Adipocyte (in vitro differentiated cells): ENCODE measurements around the gene RPUSD3.
"Not testable (repeated sequence)": the region's sequence is repeated elsewhere in the genome, so short reads cannot be mapped to it uniquely, and the experiment has no call there.

Experiments used
- DNase-seq: peaks from one replicate; pipeline ENCODE4 v3.0.0-alpha.2; 2015; ENCODE audit warnings: low read depth
- H3K27me3 ChIP-seq: replicated peaks from 2 replicates; pipeline ENCODE4 v1.7.0; 2013; ENCODE audit warnings: mild to moderate bottlenecking, low read length, moderate library complexity; ENCODE audit not compliant: control insufficient read depth, insufficient read depth
- H3K36me3 ChIP-seq: 2 replicates; pipeline ENCODE4 v1.7.0; 2013; ENCODE audit warnings: low read length, mild to moderate bottlenecking, moderate library complexity; ENCODE audit not compliant: control insufficient read depth, insufficient read depth, severe bottlenecking
- H3K4me1 ChIP-seq: 2 replicates; pipeline ENCODE4 v1.7.0; 2013; ENCODE audit warnings: mild to moderate bottlenecking, low read length, moderate library complexity; ENCODE audit not compliant: control insufficient read depth, insufficient read depth
- H3K4me3 ChIP-seq: 2 replicates; pipeline ENCODE4 v1.7.0; 2013; ENCODE audit warnings: mild to moderate bottlenecking, low read length, moderate library complexity
- H3K9ac ChIP-seq: 2 replicates; pipeline ENCODE4 v1.7.0; 2013; ENCODE audit warnings: mild to moderate bottlenecking, low read length, moderate library complexity
- H3K9me3 ChIP-seq: 2 replicates; pipeline ENCODE4 v1.7.0; 2013; ENCODE audit warnings: mild to moderate bottlenecking, low read length, moderate library complexity; ENCODE audit not compliant: control insufficient read depth

The RPUSD3 gene

DNA sequence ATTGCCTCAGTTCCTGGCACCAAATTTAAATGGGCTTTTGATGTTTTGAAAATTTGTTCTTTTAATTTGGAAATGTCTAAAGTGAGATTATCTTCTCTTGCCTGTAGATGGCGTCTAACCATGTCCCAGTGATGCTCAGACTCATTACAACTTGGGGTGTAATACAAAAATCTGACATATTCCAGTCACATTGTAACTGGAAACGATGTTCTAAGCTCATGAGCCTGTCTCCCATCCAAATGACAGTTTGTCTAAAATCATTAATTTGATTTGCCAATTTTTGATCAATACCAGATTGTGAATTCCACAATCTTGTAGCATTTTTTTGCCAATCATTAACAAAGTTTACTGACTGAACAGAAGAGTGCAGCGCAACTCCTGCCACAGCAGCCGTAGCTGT, 5.1 kb upstream of the RPUSD3 start:
- peaks cover 28% of the 10 kb centered on the region for H3K4me1 ChIP-seq
- not testable (repeated sequence) for H3K27me3 ChIP-seq, H3K9me3 ChIP-seq, H3K36me3 ChIP-seq, H3K4me3 ChIP-seq
- H3K9ac ChIP-seq: peak overlapping the region; percentile 54
- DNase-seq: peak; percentile 75

DNA sequence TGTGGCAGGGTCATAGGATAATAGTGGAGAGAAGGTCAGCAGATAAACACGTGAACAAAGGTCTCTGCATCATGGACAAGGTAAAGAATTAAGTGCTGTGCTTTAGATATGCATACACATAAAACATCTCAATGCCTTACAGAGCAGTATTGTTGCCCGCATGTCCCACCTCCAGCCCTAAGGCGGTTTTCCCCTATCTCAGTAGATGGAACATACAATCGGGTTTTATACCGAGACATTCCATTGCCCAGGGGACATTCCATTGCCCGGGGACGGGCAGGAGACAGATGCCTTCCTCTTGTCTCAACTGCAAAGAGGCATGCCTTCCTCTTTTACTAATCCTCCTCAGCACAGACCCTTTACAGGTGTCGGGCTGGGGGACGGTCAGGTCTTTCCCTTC, 4.1 kb upstream of the RPUSD3 start:
- not testable (repeated sequence) for DNase-seq, H3K9ac ChIP-seq, H3K9me3 ChIP-seq, H3K4me3 ChIP-seq, H3K27me3 ChIP-seq, H3K36me3 ChIP-seq
- peaks cover 29% of the 10 kb centered on the region for H3K4me1 ChIP-seq

DNA sequence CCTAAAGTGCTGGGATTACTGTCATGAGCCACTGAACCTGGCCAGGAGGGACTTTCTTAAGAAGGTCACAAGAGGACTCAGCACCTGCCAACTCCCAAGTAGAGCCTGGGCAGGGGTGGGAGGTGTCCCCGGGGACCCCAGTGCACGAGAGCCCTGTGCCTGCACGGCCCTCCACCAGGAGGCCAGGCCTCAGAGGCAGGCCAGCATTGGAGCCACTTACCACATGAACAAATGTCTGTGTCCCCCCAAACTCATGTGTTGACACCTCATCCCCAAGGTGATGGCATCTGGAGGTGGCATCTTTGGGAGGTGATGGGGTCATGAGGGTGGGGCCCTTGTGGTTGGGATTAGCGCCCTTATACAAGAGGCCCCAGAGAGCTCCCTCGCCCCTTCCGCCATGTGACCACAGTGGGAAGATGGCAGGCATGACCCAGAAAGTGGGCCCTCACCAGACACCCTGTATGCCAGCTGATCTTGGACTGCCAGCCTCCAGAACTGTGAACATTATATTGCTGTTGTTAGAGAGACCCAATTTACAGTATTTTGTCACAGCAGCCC, 3.2 kb upstream of the RPUSD3 start:
- peaks cover under 1% of the 10 kb centered on the region for H3K36me3 ChIP-seq
- H3K9ac ChIP-seq: no peak overlapping the region
- no peak overlapping the region for H3K4me3 ChIP-seq
- DNase-seq: no peak
- no peaks in the 10 kb centered on the region for H3K27me3 ChIP-seq
- H3K4me1 ChIP-seq: peaks cover 28% of the 10 kb centered on the region
- no peaks in the 10 kb centered on the region for H3K9me3 ChIP-seq

DNA sequence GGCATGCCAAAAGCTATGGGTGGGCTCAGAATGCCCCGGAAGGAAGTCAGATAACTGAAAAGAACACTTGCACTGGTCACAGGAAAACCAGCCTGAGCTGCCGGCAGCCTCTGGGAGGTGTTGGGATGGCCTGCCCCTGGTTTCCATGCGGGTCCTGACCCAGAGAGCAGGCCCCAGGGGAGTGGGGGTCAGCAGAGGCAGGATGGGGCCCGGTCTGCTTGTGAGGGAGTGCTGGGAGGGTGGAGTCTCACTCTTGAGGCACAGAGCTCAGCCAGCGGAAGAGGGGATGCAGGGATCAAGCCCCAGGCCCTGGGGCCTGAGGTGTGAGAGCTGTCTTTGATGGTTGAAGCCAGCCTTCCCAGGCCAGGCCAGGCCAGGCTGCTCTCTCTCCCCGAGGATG, 2.4 kb upstream of the RPUSD3 start:
- peaks cover 8% of the 10 kb centered on the region for H3K36me3 ChIP-seq
- peaks cover 23% of the 10 kb centered on the region for H3K4me1 ChIP-seq
- H3K27me3 ChIP-seq: no peaks in the 10 kb centered on the region
- DNase-seq: no peak
- H3K4me3 ChIP-seq: no peak overlapping the region
- H3K9me3 ChIP-seq: no peaks in the 10 kb centered on the region
- no peak overlapping the region for H3K9ac ChIP-seq

DNA sequence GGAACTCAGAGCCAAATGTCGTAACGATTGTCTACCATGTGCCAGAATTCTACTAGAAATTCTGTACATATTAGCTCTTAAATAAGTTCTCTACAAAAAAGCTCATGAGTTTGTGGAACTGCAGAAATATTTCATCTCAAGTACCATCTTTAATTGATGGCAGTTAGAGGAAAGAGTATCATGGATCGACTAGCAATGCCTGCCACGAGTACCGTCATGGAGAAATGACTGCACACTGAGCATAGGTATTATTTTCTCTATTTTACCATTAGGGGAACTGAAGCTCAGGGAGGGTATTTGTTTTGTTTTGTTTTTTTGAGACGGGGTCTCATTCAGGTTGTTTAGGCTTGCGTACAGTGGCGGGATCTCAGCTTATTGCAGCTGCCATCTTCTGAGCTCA, 2.8 kb downstream of the RPUSD3 start:
- Histone ChIP-seq H3K36me3 (peaks cover 44% of the 10 kb centered on the region), H3K4me3 (no peak overlapping the region), H3K9me3 (no peaks in the 10 kb centered on the region), H3K27me3 (no peaks in the 10 kb centered on the region), H3K4me1 (peaks cover 24% of the 10 kb centered on the region), H3K9ac (no peak overlapping the region)
- DNase-seq: no peak

DNA sequence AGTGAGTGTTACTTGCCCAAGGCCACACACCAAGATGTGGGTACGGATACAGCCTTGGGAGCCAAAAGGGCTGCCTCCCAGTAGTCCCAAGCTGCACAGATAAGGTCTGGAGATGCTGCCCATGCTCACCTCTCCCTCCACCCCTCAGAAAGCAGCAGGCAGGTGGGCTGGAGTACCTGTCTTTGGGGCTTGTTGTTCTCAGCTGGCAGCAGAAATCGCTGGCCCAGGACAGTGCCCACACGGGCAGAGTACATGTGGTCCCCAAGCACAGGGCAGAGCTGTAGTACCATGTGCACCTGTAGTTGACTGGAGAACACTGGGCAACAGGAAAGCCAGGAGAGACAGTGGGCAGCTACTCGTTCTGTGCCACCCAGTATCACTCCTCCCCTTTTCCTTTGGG, 5.0 kb downstream of the RPUSD3 start:
- peaks cover 64% of the 10 kb centered on the region for H3K36me3 ChIP-seq
- H3K9me3 ChIP-seq: no peaks in the 10 kb centered on the region
- no peaks in the 10 kb centered on the region for H3K27me3 ChIP-seq
- H3K4me1 ChIP-seq: peaks cover 18% of the 10 kb centered on the region
- H3K4me3 ChIP-seq: no peak overlapping the region
- DNase-seq: no peak
- H3K9ac ChIP-seq: no peak overlapping the region

DNA sequence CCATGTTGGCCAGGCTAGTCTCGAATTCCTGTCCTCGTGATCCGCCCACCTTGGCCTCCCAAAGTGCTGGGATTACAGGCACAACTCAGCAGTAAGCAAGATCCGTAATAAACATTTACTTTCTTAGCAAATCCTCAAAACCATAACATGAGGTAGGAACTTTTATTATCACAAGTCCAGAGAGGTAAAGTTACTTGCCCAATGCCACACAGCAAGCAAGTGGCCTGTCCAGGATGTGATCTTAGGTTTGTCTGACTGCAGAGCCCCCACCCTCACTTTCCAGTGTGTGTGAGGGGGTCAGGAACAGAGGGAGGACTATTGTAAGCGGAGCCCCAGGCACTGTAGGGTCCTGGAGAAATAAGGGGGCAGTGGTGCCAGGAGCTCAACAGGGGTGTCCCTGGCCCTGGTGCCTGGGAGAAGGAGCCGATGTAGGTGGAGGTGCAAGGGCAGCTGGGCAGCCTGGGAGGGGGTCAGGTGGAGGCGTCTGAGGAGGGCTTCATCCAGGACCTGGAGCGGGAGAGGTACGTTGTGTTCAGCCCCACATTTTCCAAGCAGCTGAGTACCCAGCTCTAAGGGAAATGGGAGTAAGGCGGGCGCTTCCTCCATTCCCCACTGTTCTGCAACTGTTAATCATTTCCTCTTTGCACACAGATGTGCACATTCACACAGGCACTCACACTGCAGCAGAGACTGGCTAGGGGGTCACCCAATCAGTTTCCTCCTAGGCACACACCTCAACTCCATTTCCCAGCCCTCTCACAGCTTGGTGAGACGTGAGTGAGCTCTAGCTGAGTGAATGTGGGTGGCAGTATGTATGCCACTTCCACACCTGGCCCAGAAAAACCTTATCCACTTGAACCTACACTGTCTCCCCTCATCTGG, 5.9 kb downstream of the RPUSD3 start:
- no peak for DNase-seq
- Histone ChIP-seq H3K27me3 (no peaks in the 10 kb centered on the region), H3K4me1 (peaks cover 18% of the 10 kb centered on the region), H3K9me3 (no peaks in the 10 kb centered on the region), H3K4me3 (no peak overlapping the region), H3K9ac (no peak overlapping the region), H3K36me3 (peaks cover 70% of the 10 kb centered on the region)

DNA sequence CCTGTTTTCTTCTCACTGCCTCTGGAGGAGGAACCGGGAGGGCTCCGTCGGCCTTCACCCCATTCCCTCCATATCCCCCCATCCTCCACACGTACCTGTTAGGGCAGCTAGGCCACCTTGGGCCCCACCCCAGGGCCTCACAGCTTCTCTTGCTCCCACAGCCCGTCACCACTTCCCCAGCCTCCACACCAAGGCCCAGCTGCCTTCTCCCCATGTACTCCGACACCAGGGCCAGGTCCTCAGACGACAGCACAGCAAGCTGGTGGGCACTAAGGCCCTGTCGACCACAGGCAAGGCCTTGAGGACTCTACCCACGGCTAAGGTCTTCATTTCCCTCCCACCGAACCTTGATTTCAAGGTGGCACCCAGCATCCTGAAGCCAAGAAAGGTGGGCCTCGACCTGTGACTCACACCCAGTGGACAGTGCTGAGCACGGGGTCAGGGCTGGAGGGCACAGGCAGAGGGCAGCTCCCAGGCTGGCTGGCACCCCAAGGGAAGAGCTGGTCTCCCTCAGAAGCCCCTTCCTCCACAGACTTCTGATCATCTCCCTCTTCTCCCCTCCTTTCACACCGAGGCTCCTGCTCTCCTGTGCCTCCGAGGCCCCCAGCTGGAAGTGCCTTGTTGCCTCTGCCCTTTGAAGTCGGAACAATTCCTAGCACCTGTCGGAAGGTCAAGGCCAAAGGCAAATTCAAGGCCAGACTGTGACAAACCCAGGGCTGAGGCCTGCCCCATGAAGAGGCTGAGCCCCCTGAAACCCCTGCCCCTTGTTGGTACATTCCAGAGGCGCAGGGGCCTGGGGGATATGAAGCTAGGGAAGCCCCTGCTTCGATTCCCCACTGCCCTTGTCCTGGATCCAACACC, 9.1 kb downstream of the RPUSD3 start:
- Histone ChIP-seq H3K4me1 (no peaks in the 10 kb centered on the region), H3K9me3 (no peaks in the 10 kb centered on the region), H3K4me3 (no peak overlapping the region), H3K36me3 (peaks cover 62% of the 10 kb centered on the region), H3K9ac (no peak overlapping the region), H3K27me3 (no peaks in the 10 kb centered on the region)
- DNase-seq: no peak

DNA sequence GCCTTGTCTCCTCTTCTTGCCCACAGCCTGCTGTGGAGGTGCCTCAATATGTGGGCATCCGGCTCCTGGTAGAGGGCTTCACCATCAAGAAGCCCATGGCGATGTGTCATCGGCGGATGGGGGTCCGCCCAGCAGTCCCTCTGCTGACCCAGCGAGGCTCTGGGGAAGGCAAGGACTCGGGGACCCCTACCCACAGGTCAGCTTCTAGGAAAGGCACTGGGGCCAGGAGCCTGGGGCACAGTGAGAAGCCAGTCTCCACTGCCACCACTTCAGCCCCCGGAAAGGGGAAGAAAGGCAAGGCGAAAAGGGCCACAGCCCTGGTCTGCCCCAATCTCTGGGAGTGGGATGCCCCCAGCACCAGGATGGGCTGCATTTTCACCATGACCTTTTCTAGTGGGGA, 10.7 kb downstream of the RPUSD3 start:
- H3K4me3 ChIP-seq: no peak overlapping the region
- no peak for DNase-seq
- no peaks in the 10 kb centered on the region for H3K9me3 ChIP-seq
- H3K4me1 ChIP-seq: no peaks in the 10 kb centered on the region
- H3K27me3 ChIP-seq: no peaks in the 10 kb centered on the region
- H3K36me3 ChIP-seq: peaks cover 60% of the 10 kb centered on the region
- no peak overlapping the region for H3K9ac ChIP-seq

DNA sequence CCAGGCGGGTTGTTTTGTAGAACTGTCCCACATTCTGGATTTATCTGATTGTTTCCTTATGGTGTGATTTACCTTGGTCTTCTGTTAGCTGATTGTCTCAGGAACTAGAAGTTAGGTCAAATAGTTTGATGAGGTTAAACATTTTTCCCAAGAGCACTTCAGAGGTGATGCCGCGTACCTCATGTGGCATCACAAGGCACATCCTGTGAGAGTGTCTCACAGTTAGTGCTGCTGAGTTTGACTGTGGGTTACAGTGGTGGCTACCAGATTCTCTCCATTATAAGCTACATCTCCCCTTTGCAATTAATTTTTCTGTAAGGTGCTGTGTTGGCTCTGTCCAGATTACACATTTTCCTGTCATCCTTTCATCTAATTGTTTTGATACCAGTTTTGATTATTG, 12.6 kb downstream of the RPUSD3 start:
- peaks cover 59% of the 10 kb centered on the region for H3K36me3 ChIP-seq

More for the DNA sequence above, 12.6 kb downstream of the RPUSD3 start:
- H3K4me1 ChIP-seq: no peaks in the 10 kb centered on the region
- no peaks in the 10 kb centered on the region for H3K27me3 ChIP-seq
- no peak overlapping the region for H3K9ac ChIP-seq
- no peaks in the 10 kb centered on the region for H3K9me3 ChIP-seq
- no peak for DNase-seq
- H3K4me3 ChIP-seq: no peak overlapping the region
